Upper lobe of left lung (tissue), 4 donors: ENCODE results near the gene ANAPC16.

Experiments
- CTCF ChIP-seq, 6 experiments: fragments of 450-650 bp in 4 of 6; fragments of 200-600 bp in 2 of 6; sonication (generic) in 2 of 6; IDR thresholded peaks; one replicate each; pipeline ENCODE4 v1.5.1; 2016 to 2019; ENCODE audit warnings: antibody characterized with exemption in 6 of 6
- EP300 ChIP-seq, 4 donors: sonication (generic); formaldehyde crosslinking; IDR thresholded peaks; one replicate each; pipeline ENCODE4 v1.5.1; 2017; ENCODE audit warnings: antibody characterized with exemption in 4 of 4, control low read depth in 2 of 4
- POLR2AphosphoS5 ChIP-seq, 2 donors: sonication (generic); formaldehyde crosslinking; IDR thresholded peaks; one replicate each; pipeline ENCODE4 v1.5.1; 2017; ENCODE audit warnings: antibody characterized with exemption in 2 of 2

- TF ChIP-seq POLR2AphosphoS5 (IDR thresholded peaks at IDR 0.05) (peak in 1 of 2 donors; percentile 22), EP300 (IDR thresholded peaks at IDR 0.05) (no peak), CTCF (IDR thresholded peaks at IDR 0.05) (no peak)
Measured at GRCh38 chr10:72260976-72261783, 45.4 kb downstream of the ANAPC16 start.
